HG03439 (cell line): ENCODE data around the gene DNAJC5G.

Experiments
- ATAC-seq: cut with Tn5 transposase; IDR thresholded peaks from one replicate; pipeline ENCODE4 v1.9.1; 2021; ENCODE audit warnings: mild to moderate bottlenecking, moderate library complexity; ENCODE audit not compliant: unreplicated experiment

The DNAJC5G gene

GRCh38 chr2:27275211-27276150 is at the start of gene DNAJC5G:
DNAJC5G (plus strand) TSS chr2:27275433; CDS start chr2:27276729, 1,296 bp downstream.
- ATAC-seq: no peak

- ATAC-seq: no peak
Observed at GRCh38 chr2:27225526-27225925, 49.7 kb upstream of the DNAJC5G start.

GRCh38 chr2:27227501-27227900 is 47.7 kb upstream of the DNAJC5G start:
- no peak for ATAC-seq

- no peak for ATAC-seq
Observed at GRCh38 chr2:27231921-27232320, 43.3 kb upstream of the DNAJC5G start.

- no peak for ATAC-seq
Observed at GRCh38 chr2:27233341-27233740, 41.9 kb upstream of the DNAJC5G start.

GRCh38 chr2:27236136-27236535 is 39.1 kb upstream of the DNAJC5G start:
- no peak for ATAC-seq

- ATAC-seq: no peak
Observed at GRCh38 chr2:27236626-27237025, 38.6 kb upstream of the DNAJC5G start.

GRCh38 chr2:27237341-27237945 is 37.8 kb upstream of the DNAJC5G start:
- no peak for ATAC-seq

- no peak for ATAC-seq
Observed at GRCh38 chr2:27238976-27239375, 36.3 kb upstream of the DNAJC5G start.

- no peak for ATAC-seq
Observed at GRCh38 chr2:27240406-27240805, 34.8 kb upstream of the DNAJC5G start.

GRCh38 chr2:27241761-27242613 is 33.2 kb upstream of the DNAJC5G start:
- no peak for ATAC-seq

- no peak for ATAC-seq
Observed at GRCh38 chr2:27242614-27242951, 32.6 kb upstream of the DNAJC5G start.

- no peak for ATAC-seq
Observed at GRCh38 chr2:27243391-27244130, 31.7 kb upstream of the DNAJC5G start.

- ATAC-seq: no peak
Observed at GRCh38 chr2:27245116-27245515, 30.1 kb upstream of the DNAJC5G start.

- no peak for ATAC-seq
Observed at GRCh38 chr2:27245626-27246025, 29.6 kb upstream of the DNAJC5G start.

- ATAC-seq: no peak
Observed at GRCh38 chr2:27247893-27248292, 27.3 kb upstream of the DNAJC5G start.

GRCh38 chr2:27249159-27249890 is 25.9 kb upstream of the DNAJC5G start:
- no peak for ATAC-seq

- ATAC-seq: no peak
Observed at GRCh38 chr2:27249891-27250651, 25.2 kb upstream of the DNAJC5G start.

GRCh38 chr2:27250652-27251379 is 24.4 kb upstream of the DNAJC5G start:
- ATAC-seq: no peak
